Measurements from ENCODE around the gene ROPN1. TPM values are rescaled to one million over a fixed set of nuclear protein-coding genes. Genes with fewer than 3 reads are reported as not detected.
"Not testable (repeated sequence)": the region's sequence is repeated elsewhere in the genome, so short reads cannot be mapped to it uniquely, and the experiment has no call there.

ROPN1 gene
- total and polyA plus RNA-seq, 5 experiments from 2014 or later: not detected

GRCh38 chr3:123984350-123984749 lies 7.6 kb downstream of the ROPN1 start:
- H3K36me3 Mint-ChIP-seq: no peaks in the 10 kb centered on the region
- ATAC-seq: no peak
- H3K27me3 Mint-ChIP-seq: peaks cover 38 to 72% (median 48%) of the 10 kb centered on the region in 5 donors
- no peak overlapping the region for H3K27ac Mint-ChIP-seq
- H3K9me3 Mint-ChIP-seq: no peaks in the 10 kb centered on the region
- H3K4me3 Mint-ChIP-seq: no peak overlapping the region
- peaks cover 0 to 3% (median 2%) of the 10 kb centered on the region in 4 donors for H3K4me1 Mint-ChIP-seq
- POLR2A ChIA-PET: no interaction called here
- DNase-seq: no peak

DNA sequence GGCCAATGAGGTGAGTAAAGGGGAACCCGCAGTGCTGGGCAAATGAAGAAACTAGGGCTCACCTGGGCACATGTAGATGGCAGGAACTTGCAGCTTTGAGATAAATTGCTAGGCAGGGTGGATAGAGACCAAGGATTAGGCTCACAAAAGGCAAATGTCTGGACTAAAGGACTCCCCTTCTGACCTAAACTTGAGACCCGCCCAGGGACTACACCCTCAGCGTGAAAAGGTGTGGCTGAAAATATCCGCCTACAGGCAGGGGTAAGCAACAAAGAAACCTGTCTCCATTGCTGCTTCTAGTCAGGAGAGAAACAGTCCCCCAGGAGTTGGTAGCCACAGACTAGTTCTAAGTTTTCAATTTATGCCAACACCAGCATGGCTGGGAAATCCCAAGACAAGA lies 10.6 kb downstream of the ROPN1 start:
- H3K27ac Mint-ChIP-seq, H3K36me3 Mint-ChIP-seq, ATAC-seq, H3K4me3 Mint-ChIP-seq, DNase-seq, POLR2A ChIA-PET, H3K9me3 Mint-ChIP-seq, H3K4me1 Mint-ChIP-seq: not testable (repeated sequence)
- H3K27me3 Mint-ChIP-seq: peaks cover 18 to 47% (median 30%) of the 10 kb centered on the region in 5 donors

GRCh38 chr3:123980539-123980938 lies 11.4 kb downstream of the ROPN1 start:
- Mint-ChIP-seq H3K9me3 (no peaks in the 10 kb centered on the region), H3K4me3 (peak overlapping the region in 1 of 10 donors; percentile 5), H3K27ac (no peak overlapping the region), H3K36me3 (no peaks in the 10 kb centered on the region), H3K4me1 (peaks cover 0 to 3% (median 2%) of the 10 kb centered on the region in 4 donors), H3K27me3 (peaks cover 18 to 45% (median 30%) of the 10 kb centered on the region in 5 donors)
- no peak for ATAC-seq
- POLR2A ChIA-PET: interaction anchor here (1.1 kb wide), 1 partner anchor 395 kb away, joined by 3 read pairs; no protein-coding TSS in a partner anchor
- no peak for DNase-seq

- ATAC-seq (peak; percentile 82 to 88), DNase-seq (peak in 6 of 10 donors; percentile 2 to 46 (median 30))
- Mint-ChIP-seq H3K4me3 (peak overlapping the region in 1 of 10 donors; percentile 5), H3K27me3 (peaks cover 18 to 44% (median 29%) of the 10 kb centered on the region in 5 donors)
- H3K4me1 Mint-ChIP-seq, H3K27ac Mint-ChIP-seq, H3K9me3 Mint-ChIP-seq, H3K36me3 Mint-ChIP-seq: not testable (repeated sequence)
- POLR2A ChIA-PET: interaction anchor here (1.1 kb wide), 1 partner anchor 394 kb away, joined by 3 read pairs; no protein-coding TSS in a partner anchor
Measured at GRCh38 chr3:123979525-123980501, 12.1 kb downstream of the ROPN1 start.

DNA sequence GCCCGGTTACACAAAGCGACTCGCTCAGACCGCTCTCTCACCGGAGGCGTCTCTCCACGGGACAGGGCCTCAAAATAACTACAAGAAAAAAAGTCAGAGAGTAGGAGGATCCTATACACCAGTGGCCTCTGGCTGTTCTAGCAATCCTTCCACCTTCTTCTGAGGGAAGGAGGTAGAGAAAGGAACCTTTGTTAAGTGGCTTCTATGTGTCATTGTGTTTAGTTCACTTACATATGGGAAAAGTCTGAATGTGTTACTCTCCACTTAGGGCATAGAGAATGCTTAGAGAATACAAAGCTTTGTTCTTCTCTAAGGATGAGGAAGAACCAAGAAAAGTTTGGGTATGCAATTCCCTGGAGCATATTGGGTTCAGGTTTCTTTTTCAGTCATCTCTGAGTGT lies 15.0 kb downstream of the ROPN1 start:
- Mint-ChIP-seq H3K36me3 (peaks cover 0 to 11% (median 3%) of the 10 kb centered on the region in 3 donors), H3K27me3 (peaks cover 4 to 32% (median 21%) of the 10 kb centered on the region in 5 donors)
- H3K4me1 Mint-ChIP-seq, ATAC-seq, H3K27ac Mint-ChIP-seq, H3K4me3 Mint-ChIP-seq, POLR2A ChIA-PET, H3K9me3 Mint-ChIP-seq, DNase-seq: not testable (repeated sequence)

DNA sequence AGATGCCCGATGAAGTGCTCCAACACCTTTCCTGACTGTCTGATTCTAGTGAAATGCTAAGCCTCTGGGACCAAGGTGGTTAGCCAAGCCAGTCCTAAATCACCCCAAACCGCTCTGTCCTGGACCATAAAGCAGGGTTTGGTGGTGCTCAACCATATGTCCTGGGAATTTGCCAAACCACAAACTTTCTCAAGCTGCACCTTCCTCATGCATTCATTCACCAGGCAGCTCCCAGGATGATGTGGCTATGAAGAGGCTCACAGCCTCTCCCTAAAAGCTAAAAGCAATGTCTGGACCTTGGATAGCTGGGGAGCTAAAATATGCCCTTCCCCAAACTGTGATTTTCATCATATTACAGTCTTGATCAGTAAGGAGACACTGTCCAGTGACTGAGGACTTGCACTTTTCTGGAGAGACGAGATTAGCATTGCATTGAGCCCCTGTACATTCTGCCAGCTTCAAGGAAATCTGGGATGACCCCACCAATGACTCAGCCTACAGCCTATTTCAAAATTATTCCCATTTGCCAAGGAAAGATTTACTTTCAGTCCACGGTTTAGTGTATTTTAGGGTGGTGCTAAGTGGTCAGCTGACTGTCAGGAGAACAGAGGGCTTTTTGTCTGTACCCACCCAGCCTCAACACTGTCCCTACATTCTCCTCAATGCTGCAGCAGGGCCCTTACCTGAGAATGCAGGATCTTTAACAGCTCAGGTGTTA lies 15.6 kb downstream of the ROPN1 start:
- POLR2A ChIA-PET, H3K27ac Mint-ChIP-seq, H3K4me3 Mint-ChIP-seq, H3K4me1 Mint-ChIP-seq, ATAC-seq, DNase-seq, H3K9me3 Mint-ChIP-seq: not testable (repeated sequence)
- peaks cover 0 to 11% (median 3%) of the 10 kb centered on the region in 3 donors for H3K36me3 Mint-ChIP-seq
- H3K27me3 Mint-ChIP-seq: peaks cover 8 to 37% (median 22%) of the 10 kb centered on the region in 5 donors

DNA sequence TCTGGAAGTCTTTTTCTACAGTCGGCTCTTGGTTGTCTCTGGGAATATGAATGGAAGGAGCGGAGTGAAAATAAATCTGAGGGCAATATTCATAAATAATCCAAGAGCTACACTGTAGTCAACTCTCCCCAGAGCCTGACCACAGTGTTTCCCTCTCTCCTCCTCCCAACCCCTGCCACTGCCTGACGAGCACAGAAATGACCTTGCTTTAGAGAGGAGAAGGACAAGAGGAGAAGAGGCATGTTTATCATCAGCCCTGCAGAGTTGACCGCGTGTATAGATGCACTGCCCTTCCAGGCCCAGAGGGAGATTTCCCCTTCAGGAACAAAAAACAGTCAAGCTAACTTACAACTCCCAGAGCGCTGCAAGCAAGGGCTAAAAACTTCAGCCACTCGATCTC lies 16.9 kb downstream of the ROPN1 start:
- H3K9me3 Mint-ChIP-seq, DNase-seq, ATAC-seq, H3K4me3 Mint-ChIP-seq, H3K4me1 Mint-ChIP-seq, POLR2A ChIA-PET, H3K27ac Mint-ChIP-seq: not testable (repeated sequence)
- H3K27me3 Mint-ChIP-seq: peaks cover 8 to 36% (median 16%) of the 10 kb centered on the region in 5 donors
- peaks cover 0 to 11% (median 3%) of the 10 kb centered on the region in 3 donors for H3K36me3 Mint-ChIP-seq

GRCh38 chr3:123971406-123971805 lies 20.5 kb downstream of the ROPN1 start:
- POLR2A ChIA-PET: no interaction called here
- Mint-ChIP-seq H3K4me3 (no peak overlapping the region), H3K36me3 (peaks cover 0 to 11% (median 3%) of the 10 kb centered on the region in 3 donors), H3K27ac (no peak overlapping the region), H3K4me1 (no peaks in the 10 kb centered on the region), H3K27me3 (peaks cover 17 to 42% (median 24%) of the 10 kb centered on the region in 5 donors), H3K9me3 (no peaks in the 10 kb centered on the region)
- no peak for DNase-seq
- ATAC-seq: no peak

DNA sequence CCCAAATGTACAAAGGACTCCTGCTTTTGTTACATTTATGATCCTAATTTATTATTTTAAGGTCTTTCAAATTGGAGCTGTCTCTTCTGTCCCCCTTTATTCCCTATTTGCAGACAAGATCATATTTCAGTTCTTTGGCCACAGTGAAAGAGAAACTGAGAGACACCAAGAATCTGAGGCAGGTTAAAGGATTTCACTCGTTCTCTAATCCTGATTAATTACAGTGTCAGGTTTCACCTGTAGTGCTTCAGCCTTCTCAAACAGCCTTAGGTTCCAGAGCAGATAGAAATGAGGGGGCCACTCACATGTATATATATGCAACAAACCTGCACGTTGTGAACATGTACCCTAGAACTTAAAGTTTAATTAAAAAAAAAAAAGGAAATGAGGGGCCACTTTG lies 24.7 kb downstream of the ROPN1 start:
- H3K36me3 Mint-ChIP-seq, H3K4me3 Mint-ChIP-seq, ATAC-seq, H3K9me3 Mint-ChIP-seq, H3K4me1 Mint-ChIP-seq, POLR2A ChIA-PET, DNase-seq, H3K27ac Mint-ChIP-seq: not testable (repeated sequence)
- peaks cover 17 to 25% (median 24%) of the 10 kb centered on the region in 5 donors for H3K27me3 Mint-ChIP-seq

GRCh38 chr3:123966799-123967198 lies 25.1 kb downstream of the ROPN1 start:
- ATAC-seq: peak; percentile 77 to 85
- H3K4me3 Mint-ChIP-seq, H3K9me3 Mint-ChIP-seq, POLR2A ChIA-PET, DNase-seq, H3K27ac Mint-ChIP-seq, H3K36me3 Mint-ChIP-seq, H3K4me1 Mint-ChIP-seq: not testable (repeated sequence)
- H3K27me3 Mint-ChIP-seq: peaks cover 15 to 23% (median 21%) of the 10 kb centered on the region in 5 donors

DNA sequence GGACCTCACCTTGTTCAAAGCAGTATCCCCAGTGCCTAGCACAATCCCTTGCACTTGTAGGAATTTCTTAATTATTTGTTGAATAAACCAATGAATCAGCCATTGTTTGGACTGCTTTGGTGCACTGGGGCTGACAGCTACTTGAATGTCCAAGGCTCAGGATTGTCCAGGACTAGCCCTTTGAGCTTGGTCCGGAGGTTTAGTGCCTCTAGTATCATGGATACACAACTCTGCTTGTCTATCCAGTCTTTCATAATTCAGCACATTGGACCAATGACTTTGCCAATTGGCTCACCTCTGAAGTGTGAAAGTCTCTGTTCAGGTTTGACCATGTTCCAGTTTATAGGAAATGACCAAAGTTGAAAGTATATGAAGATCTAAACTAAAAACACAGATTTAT lies 27.1 kb downstream of the ROPN1 start:
- DNase-seq, H3K36me3 Mint-ChIP-seq, POLR2A ChIA-PET, H3K9me3 Mint-ChIP-seq, ATAC-seq, H3K27ac Mint-ChIP-seq, H3K4me3 Mint-ChIP-seq: not testable (repeated sequence)
- Mint-ChIP-seq H3K4me1 (peaks cover 2 to 14% (median 11%) of the 10 kb centered on the region in 4 donors), H3K27me3 (peaks cover 7 to 13% (median 11%) of the 10 kb centered on the region in 5 donors)

- no peak for ATAC-seq
Measured at GRCh38 chr3:123961508-123961856, 30.4 kb downstream of the ROPN1 start.

More at GRCh38 chr3:123961508-123961856, 30.4 kb downstream of the ROPN1 start:
- H3K27ac Mint-ChIP-seq: peak overlapping the region; percentile 90 to 97 (median 95)
- H3K4me3 Mint-ChIP-seq: peak overlapping the region; percentile 90 to 98 (median 97)
- POLR2A ChIA-PET: no interaction called here
- no peak for DNase-seq
- H3K9me3 Mint-ChIP-seq: no peaks in the 10 kb centered on the region
- H3K4me1 Mint-ChIP-seq: peaks cover 7 to 35% (median 27%) of the 10 kb centered on the region in 4 donors
- H3K27me3 Mint-ChIP-seq: peaks cover 0 to 6% (median 4%) of the 10 kb centered on the region in 5 donors
- no peaks in the 10 kb centered on the region for H3K36me3 Mint-ChIP-seq
